CD14-positive monocyte (primary cell): ENCODE data around the gene HOXD13. TPM values are rescaled to one million over a fixed set of nuclear protein-coding genes. Genes with fewer than 3 reads are reported as not detected.

Source experiments
- DNase-seq, 3 donors: peaks; one replicate each; pipeline ENCODE4 v3.0.0-alpha.2; 2011 to 2022
- H2AFZ ChIP-seq: 2 replicates; pipeline ENCODE4 v1.6.0; 2012; ENCODE audit warnings: mild to moderate bottlenecking, low read depth, low read length, inconsistent platforms; ENCODE audit not compliant: insufficient read depth, poor library complexity, severe bottlenecking
- H3K27ac ChIP-seq, 2 donors: 1 replicate in 1 of 2; 2 replicates in 1 of 2; pipeline ENCODE4 v1.5.1; 2012 to 2013; ENCODE audit warnings: low read length in 2 of 2, control low read depth in 1 of 2, inconsistent platforms in 1 of 2, low read depth in 1 of 2, mild to moderate bottlenecking in 1 of 2
- H3K27me3 ChIP-seq, 2 donors: one replicate each; pipeline versions ENCODE4 v1.6.0 to v1.6.1; 2011 to 2013; ENCODE audit warnings: low read length in 2 of 2; ENCODE audit not compliant: control insufficient read depth in 2 of 2, insufficient read depth in 2 of 2
- H3K36me3 ChIP-seq, 2 donors: replicated peaks in 1 of 2; 1 replicate in 1 of 2; 2 replicates in 1 of 2; pipeline versions ENCODE4 v1.5.1 to v1.6.1; 2012 to 2013; ENCODE audit warnings: low read length in 2 of 2, control low read depth in 1 of 2, inconsistent platforms in 1 of 2, mild to moderate bottlenecking in 1 of 2; ENCODE audit not compliant: insufficient read depth in 2 of 2, control insufficient read depth in 1 of 2
- H3K4me1 ChIP-seq, 2 donors: 1 replicate in 1 of 2; 2 replicates in 1 of 2; pipeline versions ENCODE4 v1.5.1 to v1.6.1; 2012 to 2013; ENCODE audit warnings: low read length in 2 of 2, control low read depth in 1 of 2, inconsistent platforms in 1 of 2, mild to moderate bottlenecking in 1 of 2, moderate library complexity in 1 of 2; ENCODE audit not compliant: insufficient read depth in 2 of 2, control insufficient read depth in 1 of 2
- H3K4me2 ChIP-seq: replicated peaks from 2 replicates; pipeline ENCODE3; 2012; ENCODE audit warnings: low read length, moderate library complexity, mild to moderate bottlenecking; ENCODE audit not compliant: poor library complexity, severe bottlenecking; ENCODE audit errors: extremely low read depth
- H3K4me3 ChIP-seq, 3 experiments: fragments of 200-600 bp in 1 of 3; sonication (generic) in 1 of 3; replicated peaks in 1 of 3; 1 replicate in 2 of 3; 2 replicates in 1 of 3; pipeline ENCODE4 v1.5.1; 2011 to 2013; ENCODE audit warnings: low read length in 3 of 3, mild to moderate bottlenecking in 3 of 3, control low read depth in 2 of 3, low read depth in 2 of 3, inconsistent platforms in 1 of 3, moderate library complexity in 1 of 3
- H3K79me2 ChIP-seq: 2 replicates; pipeline ENCODE4 v1.6.0; 2012; ENCODE audit warnings: mild to moderate bottlenecking, control low read depth, inconsistent platforms, low read length, moderate library complexity; ENCODE audit not compliant: insufficient read depth
- H3K9ac ChIP-seq: 2 replicates; pipeline ENCODE4 v1.6.0; 2017; ENCODE audit warnings: low read length, mild to moderate bottlenecking; ENCODE audit not compliant: insufficient read depth, poor library complexity, severe bottlenecking
- H3K9me3 ChIP-seq, 2 donors: replicated peaks in 1 of 2; 1 replicate in 1 of 2; 2 replicates in 1 of 2; pipeline versions ENCODE4 v1.5.1 to v1.6.1; 2012 to 2013; ENCODE audit warnings: low read length in 2 of 2, control low read depth in 1 of 2; ENCODE audit not compliant: control insufficient read depth in 1 of 2, insufficient read depth in 1 of 2
- H4K20me1 ChIP-seq: 2 replicates; pipeline ENCODE4 v1.6.0; 2012; ENCODE audit warnings: mild to moderate bottlenecking, low read length, control low read depth, moderate library complexity; ENCODE audit not compliant: insufficient read depth
- H3K27ac Mint-ChIP-seq, 7 donors: one replicate each; pipeline ENCODE4 v1.8.0; 2020; ENCODE audit warnings: mild to moderate bottlenecking in 7 of 7, mixed read lengths in 7 of 7, moderate library complexity in 6 of 7, inconsistent platforms in 2 of 7
- H3K27me3 Mint-ChIP-seq, 3 donors: one replicate each; pipeline ENCODE4 v1.8.0; 2021 to 2022; ENCODE audit warnings: low read depth in 3 of 3, mild to moderate bottlenecking in 3 of 3, mixed read lengths in 3 of 3, moderate library complexity in 3 of 3, inconsistent platforms in 1 of 3
- H3K36me3 Mint-ChIP-seq, 2 donors: one replicate each; pipeline ENCODE4 v1.8.0; 2020; ENCODE audit warnings: mixed read lengths in 2 of 2, inconsistent platforms in 1 of 2, mild to moderate bottlenecking in 1 of 2
- H3K4me1 Mint-ChIP-seq: one replicate; pipeline ENCODE4 v1.8.0; 2020; ENCODE audit warnings: mild to moderate bottlenecking, mixed read lengths
- H3K4me3 Mint-ChIP-seq, 2 donors: one replicate each; pipeline ENCODE4 v1.8.0; 2020; ENCODE audit warnings: mild to moderate bottlenecking in 2 of 2, mixed read lengths in 2 of 2, moderate library complexity in 1 of 2
- H3K9me3 Mint-ChIP-seq, 7 donors: one replicate each; pipeline ENCODE4 v1.8.0; 2020 to 2022; ENCODE audit warnings: mixed read lengths in 7 of 7, mild to moderate bottlenecking in 6 of 7, moderate library complexity in 6 of 7, inconsistent platforms in 2 of 7
- WGBS: methylation state at CpG from one replicate; pipeline ENCODE4 v1.1.5; 2013; ENCODE audit warnings: missing lambda C conversion rate; ENCODE audit not compliant: insufficient coverage; 5-methylcytosine and 5-hydroxymethylcytosine counted together
- intact Hi-C, 2 donors: fragments of 100-400 bp; cut with micrococcal nuclease; formaldehyde crosslinking; loops; one replicate each; pipeline versions ENCODE4 v1.15.0 to v1.15.1; 2023
- polyA plus RNA-seq, 3 donors: library from polyadenylated mRNA; depleted of rRNA in 1 of 3; unstranded in 2 of 3; stranded (reverse) in 1 of 3; fragments of 300-500 nt in 2 of 3; fragments of >200 nt in 1 of 3; fragmentation: Illumina TruSeq in 2 of 3; gene quantifications; 1 replicate in 2 of 3; 2 replicates in 1 of 3; pipeline ENCODE4 v1.2.3, GENCODE V29; 2012 to 2021
- TF ChIP-seq, protein P1 (sequence below): fragments of 200-600 bp; IDR thresholded peaks from one replicate; pipeline ENCODE4 v1.8.0; 2022; ENCODE audit warnings: antibody characterized with exemption, mild to moderate bottlenecking

Gene HOXD13
- polyA plus RNA-seq, 3 donors = not detected

DNA sequence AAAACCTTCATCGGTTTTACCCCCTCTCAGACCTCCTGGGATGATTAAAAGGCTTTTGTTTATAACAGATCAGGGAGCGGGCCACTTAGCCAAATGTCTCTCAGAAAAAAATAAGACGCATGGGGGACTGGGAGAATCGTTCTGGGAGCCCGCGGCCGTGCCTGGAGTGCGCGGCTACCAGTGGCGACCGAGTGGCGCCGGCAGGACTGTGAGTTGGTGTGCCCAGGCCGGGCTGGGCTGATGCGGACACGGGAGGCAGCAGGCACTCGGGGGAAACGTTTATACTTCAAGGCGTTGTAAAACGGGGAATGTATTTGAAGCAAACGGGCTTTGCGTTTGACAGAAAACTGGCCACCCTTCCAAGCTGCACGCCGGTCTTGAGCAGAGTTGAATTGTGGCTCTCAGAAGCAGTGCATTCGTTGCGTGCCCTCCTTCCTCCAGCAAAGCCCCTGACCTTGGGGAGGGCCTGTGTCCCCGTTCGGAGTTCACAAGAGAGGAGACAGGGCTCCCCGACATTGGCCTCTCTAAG lies 19.4 kb downstream of the HOXD13 start:
- Histone ChIP-seq H3K9ac (no peak overlapping the region), H2AFZ (no peak overlapping the region), H3K27ac (no peak overlapping the region), H3K36me3 (no peaks in the 10 kb centered on the region), H4K20me1 (no peaks in the 10 kb centered on the region), H3K27me3 (peaks cover 85 to 95% of the 10 kb centered on the region in 2 donors), H3K9me3 (peaks cover 4 to 63% of the 10 kb centered on the region in 2 donors), H3K4me3 (no peak overlapping the region), H3K79me2 (no peaks in the 10 kb centered on the region), H3K4me2 (no peak overlapping the region), H3K4me1 (peaks cover 3 to 4% of the 10 kb centered on the region in 2 donors)
- peaks cover 3 to 12% of the 10 kb centered on the region in 2 donors for H3K36me3 Mint-ChIP-seq
- peaks cover 4 to 55% (median 22%) of the 10 kb centered on the region in 7 donors for H3K9me3 Mint-ChIP-seq
- H3K4me1 Mint-ChIP-seq = peaks cover 14% of the 10 kb centered on the region
- DNase-seq = no peak
- intact Hi-C loops = loop anchor here in 1 of 2 donors (5.0 kb wide), 1 partner anchor 35 kb away; no protein-coding TSS in a partner anchor
- 7% methylated on average over 28 of the region's 29 CpGs for WGBS
- H3K27me3 Mint-ChIP-seq = peaks cover 91 to 98% (median 93%) of the 10 kb centered on the region in 3 donors
- peak overlapping the region in 1 of 2 donors; percentile 77 for H3K4me3 Mint-ChIP-seq
- TF ChIP-seq, protein P1, sequence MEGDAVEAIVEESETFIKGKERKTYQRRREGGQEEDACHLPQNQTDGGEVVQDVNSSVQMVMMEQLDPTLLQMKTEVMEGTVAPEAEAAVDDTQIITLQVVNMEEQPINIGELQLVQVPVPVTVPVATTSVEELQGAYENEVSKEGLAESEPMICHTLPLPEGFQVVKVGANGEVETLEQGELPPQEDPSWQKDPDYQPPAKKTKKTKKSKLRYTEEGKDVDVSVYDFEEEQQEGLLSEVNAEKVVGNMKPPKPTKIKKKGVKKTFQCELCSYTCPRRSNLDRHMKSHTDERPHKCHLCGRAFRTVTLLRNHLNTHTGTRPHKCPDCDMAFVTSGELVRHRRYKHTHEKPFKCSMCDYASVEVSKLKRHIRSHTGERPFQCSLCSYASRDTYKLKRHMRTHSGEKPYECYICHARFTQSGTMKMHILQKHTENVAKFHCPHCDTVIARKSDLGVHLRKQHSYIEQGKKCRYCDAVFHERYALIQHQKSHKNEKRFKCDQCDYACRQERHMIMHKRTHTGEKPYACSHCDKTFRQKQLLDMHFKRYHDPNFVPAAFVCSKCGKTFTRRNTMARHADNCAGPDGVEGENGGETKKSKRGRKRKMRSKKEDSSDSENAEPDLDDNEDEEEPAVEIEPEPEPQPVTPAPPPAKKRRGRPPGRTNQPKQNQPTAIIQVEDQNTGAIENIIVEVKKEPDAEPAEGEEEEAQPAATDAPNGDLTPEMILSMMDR = no peak
- no peak overlapping the region for H3K27ac Mint-ChIP-seq

- Histone ChIP-seq H3K27me3 (peaks cover 87 to 97% of the 10 kb centered on the region in 2 donors), H3K27ac (no peak overlapping the region), H3K4me2 (no peak overlapping the region), H2AFZ (no peak overlapping the region), H3K36me3 (no peaks in the 10 kb centered on the region), H3K9me3 (peaks cover 10 to 66% of the 10 kb centered on the region in 2 donors), H3K9ac (no peak overlapping the region), H3K4me3 (no peak overlapping the region), H3K79me2 (no peaks in the 10 kb centered on the region), H3K4me1 (no peaks in the 10 kb centered on the region), H4K20me1 (no peaks in the 10 kb centered on the region)
- TF ChIP-seq, protein P1 = no peak
- H3K27me3 Mint-ChIP-seq = peaks cover 94 to 100% (median 95%) of the 10 kb centered on the region in 3 donors
- peaks cover 5 to 11% of the 10 kb centered on the region in 2 donors for H3K36me3 Mint-ChIP-seq
- DNase-seq = no peak
- peak overlapping the region in 1 of 2 donors; percentile 77 for H3K4me3 Mint-ChIP-seq
- no peak overlapping the region for H3K27ac Mint-ChIP-seq
- WGBS = 5% methylated on average over 37 of the region's 40 CpGs
- H3K4me1 Mint-ChIP-seq = peaks cover 10% of the 10 kb centered on the region
- intact Hi-C loops = loop anchor here in 1 of 2 donors (5.0 kb wide), 1 partner anchor 35 kb away; no protein-coding TSS in a partner anchor
- H3K9me3 Mint-ChIP-seq = peaks cover 4 to 56% (median 23%) of the 10 kb centered on the region in 7 donors
These were observed 20.1 kb downstream of the HOXD13 start for GRCh38 chr2:176112375-176113302.
